ENCODE measurements around the gene TRMT112. TPM values are rescaled to one million over a fixed set of nuclear protein-coding genes. Genes with fewer than 3 reads are reported as not detected.

Gene TRMT112
- total RNA-seq, 6 experiments from 2014 or later, result 246 to 269 (median 261) TPM

GRCh38 chr11:64276653-64277431 lies 40.5 kb downstream of the TRMT112 start:
- H3K9me3 Mint-ChIP-seq, result no peaks in the 10 kb centered on the region
- H3K27me3 Mint-ChIP-seq (ENCODE audit: insufficient read depth), result peaks cover 3% of the 10 kb centered on the region
- H3K27ac Mint-ChIP-seq, result no peak overlapping the region
- no peak for DNase-seq
- no peak overlapping the region for H3K4me3 Mint-ChIP-seq
- peaks cover 13% of the 10 kb centered on the region for H3K36me3 Mint-ChIP-seq (ENCODE audit: low read depth)
- TF ChIP-seq, protein P1, sequence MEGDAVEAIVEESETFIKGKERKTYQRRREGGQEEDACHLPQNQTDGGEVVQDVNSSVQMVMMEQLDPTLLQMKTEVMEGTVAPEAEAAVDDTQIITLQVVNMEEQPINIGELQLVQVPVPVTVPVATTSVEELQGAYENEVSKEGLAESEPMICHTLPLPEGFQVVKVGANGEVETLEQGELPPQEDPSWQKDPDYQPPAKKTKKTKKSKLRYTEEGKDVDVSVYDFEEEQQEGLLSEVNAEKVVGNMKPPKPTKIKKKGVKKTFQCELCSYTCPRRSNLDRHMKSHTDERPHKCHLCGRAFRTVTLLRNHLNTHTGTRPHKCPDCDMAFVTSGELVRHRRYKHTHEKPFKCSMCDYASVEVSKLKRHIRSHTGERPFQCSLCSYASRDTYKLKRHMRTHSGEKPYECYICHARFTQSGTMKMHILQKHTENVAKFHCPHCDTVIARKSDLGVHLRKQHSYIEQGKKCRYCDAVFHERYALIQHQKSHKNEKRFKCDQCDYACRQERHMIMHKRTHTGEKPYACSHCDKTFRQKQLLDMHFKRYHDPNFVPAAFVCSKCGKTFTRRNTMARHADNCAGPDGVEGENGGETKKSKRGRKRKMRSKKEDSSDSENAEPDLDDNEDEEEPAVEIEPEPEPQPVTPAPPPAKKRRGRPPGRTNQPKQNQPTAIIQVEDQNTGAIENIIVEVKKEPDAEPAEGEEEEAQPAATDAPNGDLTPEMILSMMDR (IDR thresholded peaks at IDR 0.05), result no peak
- H3K4me1 Mint-ChIP-seq (ENCODE audit: low read depth), result peaks cover 13% of the 10 kb centered on the region; the same call in 1 of the 2 replicates

DNA sequence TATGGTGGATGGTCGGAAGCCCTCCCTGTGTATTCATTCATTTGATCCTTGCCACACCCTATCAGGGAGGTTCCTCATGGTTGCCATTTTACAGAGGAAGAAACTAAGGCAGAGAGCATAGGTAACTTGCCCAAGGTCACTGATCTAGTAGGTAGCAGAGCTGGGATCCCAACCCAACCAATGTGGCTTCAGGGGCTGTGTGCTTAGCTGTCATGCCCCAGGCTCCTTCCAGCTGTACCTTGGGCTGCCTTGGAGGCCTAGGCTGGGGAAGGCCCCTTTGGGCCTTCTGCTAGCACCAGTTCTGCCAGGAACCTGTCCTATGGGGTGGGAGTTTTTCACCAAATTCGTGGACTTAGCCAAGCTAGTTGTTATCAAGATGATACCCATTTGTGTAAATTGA lies 41.5 kb downstream of the TRMT112 start:
- DNase-seq, result no peak
- H3K27me3 Mint-ChIP-seq (ENCODE audit: insufficient read depth), result no peaks in the 10 kb centered on the region; the same call in none of the 2 replicates
- no peaks in the 10 kb centered on the region for H3K9me3 Mint-ChIP-seq
- H3K36me3 Mint-ChIP-seq (ENCODE audit: low read depth), result peaks cover 5% of the 10 kb centered on the region; the same call in 1 of the 2 replicates
- H3K27ac Mint-ChIP-seq, result no peak overlapping the region
- H3K4me3 Mint-ChIP-seq, result no peak overlapping the region
- H3K4me1 Mint-ChIP-seq (ENCODE audit: low read depth), result peaks cover 9% of the 10 kb centered on the region; the same call in 1 of the 2 replicates
- TF ChIP-seq, protein P1 (IDR thresholded peaks at IDR 0.05), result no peak

GRCh38 chr11:64275031-64275800 lies 42.1 kb downstream of the TRMT112 start:
- H3K4me3 Mint-ChIP-seq, result no peak overlapping the region
- H3K4me1 Mint-ChIP-seq (ENCODE audit: low read depth), result peaks cover 13% of the 10 kb centered on the region
- peaks cover 8% of the 10 kb centered on the region; the same call in 1 of the 2 replicates for H3K36me3 Mint-ChIP-seq (ENCODE audit: low read depth)
- TF ChIP-seq, protein P1 (IDR thresholded peaks at IDR 0.05), result no peak
- peaks cover 2% of the 10 kb centered on the region for H3K27me3 Mint-ChIP-seq (ENCODE audit: insufficient read depth)
- H3K9me3 Mint-ChIP-seq, result no peaks in the 10 kb centered on the region
- no peak overlapping the region for H3K27ac Mint-ChIP-seq
- DNase-seq, result no peak

DNA sequence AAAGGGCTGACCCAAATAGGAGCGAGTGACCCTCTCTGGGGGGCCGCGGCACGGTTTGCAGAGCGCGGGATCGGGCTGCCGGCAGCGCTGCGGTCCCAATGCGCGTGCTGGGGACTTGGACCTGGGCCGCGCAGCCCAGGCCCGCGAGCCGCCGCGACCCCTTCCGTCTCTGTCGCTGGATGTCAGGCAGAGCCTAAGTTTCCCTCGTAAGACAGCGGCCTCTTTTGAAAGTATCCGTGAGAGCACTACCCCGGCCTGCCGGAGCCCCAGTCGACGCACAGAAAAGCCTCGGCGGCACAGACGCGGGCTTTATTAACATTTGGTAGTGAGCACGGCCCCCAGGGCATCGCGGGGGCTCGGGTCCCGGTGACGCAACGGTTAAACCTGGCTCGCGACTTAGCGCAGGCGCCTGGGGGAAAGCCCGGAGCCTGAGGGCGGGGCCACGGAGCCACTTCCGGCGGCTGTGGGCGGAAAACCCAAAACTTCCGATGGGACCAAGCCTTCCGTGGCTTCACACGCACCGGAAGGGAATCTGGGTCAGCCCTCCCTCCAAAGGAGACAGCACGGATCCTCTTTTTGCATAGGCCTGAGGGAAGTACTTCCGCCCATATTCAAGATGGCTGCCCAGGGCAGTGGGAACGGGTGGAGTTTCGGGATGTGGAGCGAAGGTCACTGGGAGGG lies 47.7 kb downstream of the TRMT112 start:
- H3K9me3 Mint-ChIP-seq, result no peaks in the 10 kb centered on the region
- H3K27ac Mint-ChIP-seq, result peak overlapping the region; percentile 99
- peaks cover 19% of the 10 kb centered on the region; the same call in 1 of the 2 replicates for H3K36me3 Mint-ChIP-seq (ENCODE audit: low read depth)
- peak; percentile 100 for DNase-seq
- peaks cover 14% of the 10 kb centered on the region for H3K27me3 Mint-ChIP-seq (ENCODE audit: insufficient read depth)
- peak overlapping the region; percentile 96 for H3K4me3 Mint-ChIP-seq
- TF ChIP-seq, protein P1 (IDR thresholded peaks at IDR 0.05), result peak; percentile 42
- peaks cover 48% of the 10 kb centered on the region for H3K4me1 Mint-ChIP-seq (ENCODE audit: low read depth)

GRCh38 chr11:64268893-64269539 lies 48.3 kb downstream of the TRMT112 start:
- no peak for DNase-seq
- Mint-ChIP-seq H3K27ac (peak overlapping the region; percentile 99), H3K4me3 (peak overlapping the region; percentile 96), H3K27me3 (ENCODE audit: insufficient read depth) (peaks cover 14% of the 10 kb centered on the region), H3K36me3 (ENCODE audit: low read depth) (peaks cover 19% of the 10 kb centered on the region; the same call in 1 of the 2 replicates), H3K4me1 (ENCODE audit: low read depth) (peaks cover 48% of the 10 kb centered on the region), H3K9me3 (no peaks in the 10 kb centered on the region)
- TF ChIP-seq, protein P1 (IDR thresholded peaks at IDR 0.05), result no peak; the same call in 1 of the 2 replicates

Data from HFFc6 (cell line).